HepG2 (cell line): ENCODE data around the gene ECHDC1.

Experiments
- CSRNP1 ChIP-seq: sonication (generic); formaldehyde crosslinking; IDR thresholded peaks from 2 replicates; pipeline ENCODE4 v1.8.1; 2023; ENCODE audit warnings: mild to moderate bottlenecking, missing genetic modification reagents
- CTCF ChIP-seq: sonication (generic); formaldehyde crosslinking; IDR thresholded peaks from 2 replicates; pipeline ENCODE4 v1.5.0; 2020; ENCODE audit warnings: mild to moderate bottlenecking, missing genetic modification reagents, moderate library complexity
- EP300 ChIP-seq, 3 experiments: sonication (generic) in 1 of 3; formaldehyde crosslinking in 1 of 3; IDR thresholded peaks; 2 replicates each; pipeline versions ENCODE4 v1.5.1 to v1.6.1; 2011 to 2020; ENCODE audit warnings: low read depth in 2 of 3, low read length in 2 of 3, borderline replicate concordance in 1 of 3, improper control_type of control experiment in 1 of 3, mild to moderate bottlenecking in 1 of 3, missing genetic modification reagents in 1 of 3, moderate library complexity in 1 of 3
- KLF6 ChIP-seq: IDR thresholded peaks from 2 replicates; pipeline ENCODE4 v1.8.0; 2016; ENCODE audit warnings: missing biosample characterization, missing genetic modification reagents
- MXD3 ChIP-seq: IDR thresholded peaks from 2 replicates; pipeline ENCODE4 v1.6.1; 2016; ENCODE audit warnings: mild to moderate bottlenecking, missing biosample characterization, missing genetic modification reagents
- MYNN ChIP-seq: sonication (generic); formaldehyde crosslinking; IDR thresholded peaks from 2 replicates; pipeline ENCODE4 v1.4.0; 2020; ENCODE audit warnings: mild to moderate bottlenecking, low read depth, missing genetic modification reagents
- MYPOP ChIP-seq: sonication (generic); formaldehyde crosslinking; IDR thresholded peaks from 2 replicates; pipeline ENCODE4 v1.8.1; 2023; ENCODE audit warnings: mild to moderate bottlenecking, moderate library complexity, missing genetic modification reagents
- PCBP1 ChIP-seq: fragments of 200-400 bp; formaldehyde crosslinking; IDR thresholded peaks from 2 replicates; pipeline ENCODE4 v1.6.1; 2017; ENCODE audit warnings: mild to moderate bottlenecking, low read depth, low read length, borderline replicate concordance
- YY1 ChIP-seq: IDR thresholded peaks from 2 replicates; pipeline ENCODE4 v1.6.1; 2011; ENCODE audit warnings: low read length, low read depth, moderate library complexity, mild to moderate bottlenecking; ENCODE audit not compliant: insufficient read depth, insufficient replicate concordance
- ZNF703 ChIP-seq: sonication (generic); formaldehyde crosslinking; IDR thresholded peaks from 2 replicates; pipeline ENCODE4 v1.5.1; 2020; ENCODE audit warnings: missing genetic modification reagents, mild to moderate bottlenecking, moderate library complexity, borderline replicate concordance
- TF ChIP-seq, protein P1 (sequence below): sonication (generic); formaldehyde crosslinking; conservative IDR thresholded peaks from 2 replicates; pipeline ENCODE4 v1.5.0; 2020; ENCODE audit warnings: missing genetic modification reagents
- TF ChIP-seq, protein P2 (sequence below): sonication (generic); formaldehyde crosslinking; IDR thresholded peaks from 2 replicates; pipeline ENCODE4 v1.4.0; 2020; ENCODE audit warnings: missing genetic modification reagents

GRCh38 chr6:127300411-127300810, 43.0 kb downstream of the ECHDC1 start:
- TF ChIP-seq MYPOP (CRISPR knock-in tag) (no peak), CTCF (CRISPR knock-in tag) (no peak), YY1 (no peak), PCBP1 (no peak), MXD3 (CRISPR knock-in tag) (no peak), CSRNP1 (no peak), EP300 (IDR thresholded peaks at IDR 0.05; ENCODE audit: low read depth in 2 of 2, low read length in 2 of 2) (no peak), EP300 (CRISPR knock-in tag; IDR thresholded peaks at IDR 0.05; ENCODE audit: borderline replicate concordance) (no peak), MYNN (no peak), ZNF703 (CRISPR knock-in tag) (no peak), KLF6 (no peak)
- TF ChIP-seq, protein P1, sequence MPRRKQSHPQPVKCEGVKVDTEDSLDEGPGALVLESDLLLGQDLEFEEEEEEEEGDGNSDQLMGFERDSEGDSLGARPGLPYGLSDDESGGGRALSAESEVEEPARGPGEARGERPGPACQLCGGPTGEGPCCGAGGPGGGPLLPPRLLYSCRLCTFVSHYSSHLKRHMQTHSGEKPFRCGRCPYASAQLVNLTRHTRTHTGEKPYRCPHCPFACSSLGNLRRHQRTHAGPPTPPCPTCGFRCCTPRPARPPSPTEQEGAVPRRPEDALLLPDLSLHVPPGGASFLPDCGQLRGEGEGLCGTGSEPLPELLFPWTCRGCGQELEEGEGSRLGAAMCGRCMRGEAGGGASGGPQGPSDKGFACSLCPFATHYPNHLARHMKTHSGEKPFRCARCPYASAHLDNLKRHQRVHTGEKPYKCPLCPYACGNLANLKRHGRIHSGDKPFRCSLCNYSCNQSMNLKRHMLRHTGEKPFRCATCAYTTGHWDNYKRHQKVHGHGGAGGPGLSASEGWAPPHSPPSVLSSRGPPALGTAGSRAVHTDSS (CRISPR knock-in tag) = no peak
- TF ChIP-seq, protein P2, sequence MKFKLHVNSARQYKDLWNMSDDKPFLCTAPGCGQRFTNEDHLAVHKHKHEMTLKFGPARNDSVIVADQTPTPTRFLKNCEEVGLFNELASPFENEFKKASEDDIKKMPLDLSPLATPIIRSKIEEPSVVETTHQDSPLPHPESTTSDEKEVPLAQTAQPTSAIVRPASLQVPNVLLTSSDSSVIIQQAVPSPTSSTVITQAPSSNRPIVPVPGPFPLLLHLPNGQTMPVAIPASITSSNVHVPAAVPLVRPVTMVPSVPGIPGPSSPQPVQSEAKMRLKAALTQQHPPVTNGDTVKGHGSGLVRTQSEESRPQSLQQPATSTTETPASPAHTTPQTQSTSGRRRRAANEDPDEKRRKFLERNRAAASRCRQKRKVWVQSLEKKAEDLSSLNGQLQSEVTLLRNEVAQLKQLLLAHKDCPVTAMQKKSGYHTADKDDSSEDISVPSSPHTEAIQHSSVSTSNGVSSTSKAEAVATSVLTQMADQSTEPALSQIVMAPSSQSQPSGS (CRISPR knock-in tag) = no peak
